Uterus (tissue), 2 donors: ENCODE results near the gene NBR1.

Experiments
- POLR2A ChIP-seq, 2 donors: fragments of 450-650 bp; IDR thresholded peaks; one replicate each; pipeline ENCODE4 v1.6.1; 2016; ENCODE audit warnings: antibody characterized with exemption in 2 of 2, mild to moderate bottlenecking in 1 of 2, moderate library complexity in 1 of 2
- TF ChIP-seq, protein P1 (sequence below), 4 experiments: fragments of 200-600 bp in 2 of 4; fragments of 450-650 bp in 2 of 4; sonication (generic) in 2 of 4; IDR thresholded peaks; one replicate each; pipeline ENCODE4 v1.5.1; 2016 to 2019; ENCODE audit warnings: antibody characterized with exemption in 4 of 4, mild to moderate bottlenecking in 2 of 4, moderate library complexity in 1 of 4

DNA sequence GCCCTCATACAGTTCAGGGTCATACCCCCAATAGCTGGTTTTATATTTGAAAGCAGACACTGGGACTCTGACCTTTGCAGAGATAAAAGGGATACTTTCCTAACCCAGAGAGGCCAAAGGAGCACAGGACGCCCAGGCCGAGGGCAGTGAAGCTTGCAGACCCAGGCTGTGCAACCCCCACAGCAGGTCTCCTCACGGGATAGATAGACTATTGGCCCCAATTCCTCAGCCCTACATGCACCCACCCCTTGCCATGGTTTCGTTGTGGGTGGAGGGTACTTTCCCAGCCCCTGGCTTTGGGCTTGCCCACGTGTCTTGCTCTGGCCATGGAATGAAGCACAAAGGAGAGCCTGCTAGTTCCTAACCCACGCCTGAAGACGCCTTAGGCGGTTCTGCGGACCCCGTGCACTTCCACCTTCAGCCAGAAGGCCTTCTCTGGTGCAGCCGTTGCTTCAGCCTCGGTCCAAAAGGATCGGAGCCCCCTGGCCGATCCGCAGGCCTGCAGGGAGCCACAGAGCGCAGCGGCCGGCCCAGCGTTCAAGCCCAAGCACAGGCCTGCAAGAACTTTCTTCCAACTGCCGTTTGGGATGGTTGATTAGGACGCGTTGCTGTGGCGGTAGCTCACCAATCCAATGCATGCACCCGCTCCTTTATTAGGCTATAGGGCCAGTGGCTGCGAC lies 36.1 kb upstream of the NBR1 start:
- TF ChIP-seq, protein P1, sequence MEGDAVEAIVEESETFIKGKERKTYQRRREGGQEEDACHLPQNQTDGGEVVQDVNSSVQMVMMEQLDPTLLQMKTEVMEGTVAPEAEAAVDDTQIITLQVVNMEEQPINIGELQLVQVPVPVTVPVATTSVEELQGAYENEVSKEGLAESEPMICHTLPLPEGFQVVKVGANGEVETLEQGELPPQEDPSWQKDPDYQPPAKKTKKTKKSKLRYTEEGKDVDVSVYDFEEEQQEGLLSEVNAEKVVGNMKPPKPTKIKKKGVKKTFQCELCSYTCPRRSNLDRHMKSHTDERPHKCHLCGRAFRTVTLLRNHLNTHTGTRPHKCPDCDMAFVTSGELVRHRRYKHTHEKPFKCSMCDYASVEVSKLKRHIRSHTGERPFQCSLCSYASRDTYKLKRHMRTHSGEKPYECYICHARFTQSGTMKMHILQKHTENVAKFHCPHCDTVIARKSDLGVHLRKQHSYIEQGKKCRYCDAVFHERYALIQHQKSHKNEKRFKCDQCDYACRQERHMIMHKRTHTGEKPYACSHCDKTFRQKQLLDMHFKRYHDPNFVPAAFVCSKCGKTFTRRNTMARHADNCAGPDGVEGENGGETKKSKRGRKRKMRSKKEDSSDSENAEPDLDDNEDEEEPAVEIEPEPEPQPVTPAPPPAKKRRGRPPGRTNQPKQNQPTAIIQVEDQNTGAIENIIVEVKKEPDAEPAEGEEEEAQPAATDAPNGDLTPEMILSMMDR (IDR thresholded peaks at IDR 0.05), result no peak
- no peak for TF ChIP-seq POLR2A (IDR thresholded peaks at IDR 0.05)
